Transverse colon (tissue), 4 donors: ENCODE results near the gene HARBI1. TPM values are rescaled to one million over a fixed set of nuclear protein-coding genes. Genes with fewer than 3 reads are reported as not detected.

Experiments
- DNase-seq: peaks from one replicate; pipeline ENCODE4 v3.0.0-alpha.2; 2019
- H3K27ac ChIP-seq, 4 donors: fragments of 200-600 bp; sonication (generic); 2 replicates each; pipeline ENCODE4 v1.5.1; 2016 to 2018; ENCODE audit warnings: inconsistent platforms in 4 of 4
- H3K27me3 ChIP-seq: fragments of 200-600 bp; sonication (generic); 2 replicates; pipeline ENCODE4 v1.5.1; 2017; ENCODE audit warnings: inconsistent platforms
- H3K36me3 ChIP-seq, 4 donors: fragments of 200-600 bp; sonication (generic); 2 replicates each; pipeline ENCODE4 v1.5.1; 2017 to 2019; ENCODE audit warnings: inconsistent platforms in 4 of 4
- H3K4me1 ChIP-seq, 4 donors: fragments of 200-600 bp; sonication (generic); 2 replicates each; pipeline ENCODE4 v1.5.1; 2017 to 2020; ENCODE audit warnings: inconsistent platforms in 4 of 4
- H3K4me3 ChIP-seq, 4 donors: fragments of 200-600 bp; sonication (generic); 1 replicate in 1 of 4; 2 replicates in 3 of 4; pipeline versions ENCODE4 v1.5.1 to v1.6.1; 2017 to 2019; ENCODE audit warnings: inconsistent platforms in 4 of 4
- H3K9me3 ChIP-seq, 2 donors: fragments of 200-600 bp; sonication (generic); 2 replicates each; pipeline ENCODE4 v1.5.1; 2017 to 2019; ENCODE audit warnings: inconsistent platforms in 2 of 2
- CTCF ChIP-seq, 5 experiments: fragments of 200-600 bp in 3 of 5; fragments of 450-650 bp in 2 of 5; sonication (generic) in 3 of 5; IDR thresholded peaks; 1 replicate in 2 of 5; 2 replicates in 3 of 5; pipeline ENCODE4 v1.5.1; 2016 to 2017; ENCODE audit warnings: antibody characterized with exemption in 5 of 5, inconsistent platforms in 3 of 5, mild to moderate bottlenecking in 2 of 5, moderate library complexity in 1 of 5
- EP300 ChIP-seq: sonication (generic); formaldehyde crosslinking; IDR thresholded peaks from one replicate; pipeline ENCODE4 v1.6.1; 2017; ENCODE audit warnings: antibody characterized with exemption, low read depth
- POLR2A ChIP-seq: fragments of 450-650 bp; IDR thresholded peaks from one replicate; pipeline ENCODE4 v1.6.1; 2016; ENCODE audit warnings: antibody characterized with exemption, mild to moderate bottlenecking, moderate library complexity
- POLR2AphosphoS5 ChIP-seq, 3 donors: sonication (generic); formaldehyde crosslinking; IDR thresholded peaks; one replicate each; pipeline ENCODE4 v1.6.1; 2016; ENCODE audit warnings: antibody characterized with exemption in 3 of 3
- WGBS, 2 donors: methylation state at CpG; one replicate each; pipeline ENCODE4 v1.1.5; 2018; ENCODE audit warnings: low coverage in 1 of 2; 5-methylcytosine and 5-hydroxymethylcytosine counted together
- in situ Hi-C, 4 donors: fragments of 200-750 bp; cut with MboI; loops; one replicate each; pipeline versions ENCODE4 v1.15.0 to v1.15.1; 2017; ENCODE audit warnings: low sequenced_read_pairs in 3 of 4, low pct_ligation_motif_present in 1 of 4, low pct_unique_long_range_greater_than_20kb in 1 of 4
- intact Hi-C: fragments of 100-400 bp; cut with DNase I; formaldehyde crosslinking; loops from one replicate; pipeline ENCODE4 v1.15.1; 2023; ENCODE audit warnings: low total_unique reads
- total RNA-seq, 4 donors: library from RNA; depleted of rRNA; stranded (reverse); fragments of >200 nt; gene quantifications; one replicate each; pipeline ENCODE4 v1.1.0, GENCODE V29; 2016

HARBI1 gene
- total RNA-seq, 4 donors from 2014 or later = 3.1 to 4.8 (median 3.4) TPM; not detected in 1

- no peak for TF ChIP-seq EP300
- TF ChIP-seq CTCF (IDR thresholded peaks at IDR 0.05) = no peak
- no peak for TF ChIP-seq POLR2AphosphoS5 (IDR thresholded peaks at IDR 0.05)
- no peak for TF ChIP-seq POLR2A
- intact Hi-C loops = no loop called here
- H3K27me3 ChIP-seq = no peaks in the 10 kb centered on the region
- no peak overlapping the region for H3K4me3 ChIP-seq
- no peaks in the 10 kb centered on the region for H3K9me3 ChIP-seq
- no peaks in the 10 kb centered on the region for H3K4me1 ChIP-seq
- H3K36me3 ChIP-seq = peaks cover 0 to 38% (median 15%) of the 10 kb centered on the region in 4 donors
- in situ Hi-C loops = no loop called here
- H3K27ac ChIP-seq = no peak overlapping the region
- DNase-seq = no peak
These were observed 27.0 kb upstream of the HARBI1 start for GRCh38 chr11:46643986-46644385.

GRCh38 chr11:46643531-46643930, 26.5 kb upstream of the HARBI1 start:
- H3K36me3 ChIP-seq = peaks cover 0 to 38% (median 15%) of the 10 kb centered on the region in 4 donors
- intact Hi-C loops (no loop called here), in situ Hi-C loops (no loop called here)
- no peak overlapping the region for H3K4me3 ChIP-seq
- no peaks in the 10 kb centered on the region for H3K27me3 ChIP-seq
- no peaks in the 10 kb centered on the region for H3K4me1 ChIP-seq
- H3K9me3 ChIP-seq = no peaks in the 10 kb centered on the region
- no peak for DNase-seq
- WGBS, 2 donors = 96 to 100% methylated on average over 1 to 3 of the region's 3 CpGs
- TF ChIP-seq POLR2A (no peak), CTCF (IDR thresholded peaks at IDR 0.05) (no peak), POLR2AphosphoS5 (IDR thresholded peaks at IDR 0.05) (no peak), EP300 (no peak)
- H3K27ac ChIP-seq = no peak overlapping the region

- no peaks in the 10 kb centered on the region for H3K4me1 ChIP-seq
- intact Hi-C loops = no loop called here
- no peak for DNase-seq
- TF ChIP-seq CTCF (IDR thresholded peaks at IDR 0.05) (no peak), POLR2AphosphoS5 (IDR thresholded peaks at IDR 0.05) (no peak), EP300 (no peak), POLR2A (no peak)
- peaks cover 0 to 32% (median 12%) of the 10 kb centered on the region in 4 donors for H3K36me3 ChIP-seq
- 97 to 100% methylated on average over 4 to 8 of the region's 8 CpGs for WGBS, 2 donors
- H3K4me3 ChIP-seq = no peak overlapping the region
- H3K9me3 ChIP-seq = no peaks in the 10 kb centered on the region
- in situ Hi-C loops = no loop called here
- H3K27ac ChIP-seq = no peak overlapping the region
- no peaks in the 10 kb centered on the region for H3K27me3 ChIP-seq
These were observed 25.8 kb upstream of the HARBI1 start for GRCh38 chr11:46642627-46643335.

GRCh38 chr11:46641639-46642038, 24.6 kb upstream of the HARBI1 start:
- Histone ChIP-seq H3K27ac (no peak overlapping the region), H3K4me1 (no peaks in the 10 kb centered on the region), H3K4me3 (no peak overlapping the region), H3K9me3 (no peaks in the 10 kb centered on the region), H3K36me3 (peaks cover 0 to 22% (median 6%) of the 10 kb centered on the region in 4 donors), H3K27me3 (no peaks in the 10 kb centered on the region)
- WGBS, 2 donors = 86% methylated on average over 3 of the region's 3 CpGs; no CpG with 5 or more reads in 1 of the 2 donors
- DNase-seq = no peak
- in situ Hi-C loops = no loop called here
- intact Hi-C loops = no loop called here
- no peak for TF ChIP-seq CTCF (IDR thresholded peaks at IDR 0.05)
- no peak for TF ChIP-seq EP300
- no peak for TF ChIP-seq POLR2AphosphoS5 (IDR thresholded peaks at IDR 0.05)
- TF ChIP-seq POLR2A = no peak
